HEK293 (cell line): Measurements from ENCODE around the gene ARHGAP8.

Experiments
- CTCF ChIP-seq: fragments of 450-650 bp; formaldehyde crosslinking; IDR thresholded peaks from 2 replicates; pipeline ENCODE4 v1.5.1; 2016; ENCODE audit warnings: missing biosample characterization, missing genetic modification characterization
- HOXA7 ChIP-seq: sonication (generic); formaldehyde crosslinking; IDR thresholded peaks from 2 replicates; pipeline ENCODE4 v1.8.1; 2022; ENCODE audit warnings: missing genetic modification reagents, borderline replicate concordance
- SETDB1 ChIP-seq: IDR thresholded peaks from one replicate; pipeline ENCODE4 v1.6.1; 2017; ENCODE audit warnings: mild to moderate bottlenecking, low read length, moderate library complexity, mixed read lengths; ENCODE audit not compliant: insufficient read length
- ZNF223 ChIP-seq: fragments of 450-650 bp; formaldehyde crosslinking; IDR thresholded peaks from 2 replicates; pipeline ENCODE4 v1.5.1; 2016; ENCODE audit warnings: missing biosample characterization, missing genetic modification characterization
- ZNF354C ChIP-seq: fragments of 450-650 bp; formaldehyde crosslinking; IDR thresholded peaks from 2 replicates; pipeline ENCODE4 v1.5.1; 2016; ENCODE audit warnings: missing biosample characterization, missing genetic modification characterization, low read depth, borderline replicate concordance
- ZNF426 ChIP-seq: fragments of 450-650 bp; formaldehyde crosslinking; IDR thresholded peaks from 2 replicates; pipeline ENCODE4 v1.5.1; 2017; ENCODE audit warnings: missing biosample characterization, missing genetic modification characterization, mild to moderate bottlenecking, inconsistent platforms, moderate library complexity
- ZNF513 ChIP-seq: fragments of 450-650 bp; IDR thresholded peaks from 2 replicates; pipeline ENCODE4 v1.5.1; 2018; ENCODE audit warnings: missing biosample characterization, missing genetic modification characterization
- ZNF555 ChIP-seq: fragments of 450-650 bp; formaldehyde crosslinking; conservative IDR thresholded peaks from 2 replicates; pipeline ENCODE4 v1.5.1; 2017; ENCODE audit warnings: missing biosample characterization, mild to moderate bottlenecking, missing genetic modification characterization, inconsistent platforms
- ZNF561 ChIP-seq: fragments of 450-650 bp; IDR thresholded peaks from 2 replicates; pipeline ENCODE4 v1.5.1; 2018; ENCODE audit warnings: missing biosample characterization, missing genetic modification characterization, borderline replicate concordance
- ZNF623 ChIP-seq: fragments of 450-650 bp; formaldehyde crosslinking; IDR thresholded peaks from 2 replicates; pipeline ENCODE4 v1.5.1; 2016; ENCODE audit warnings: missing biosample characterization, missing genetic modification characterization
- ZNF639 ChIP-seq: fragments of 450-650 bp; formaldehyde crosslinking; IDR thresholded peaks from 2 replicates; pipeline ENCODE4 v1.5.1; 2016; ENCODE audit warnings: missing biosample characterization, missing genetic modification characterization
- ZNF776 ChIP-seq: fragments of 450-650 bp; formaldehyde crosslinking; IDR thresholded peaks from 2 replicates; pipeline ENCODE4 v1.5.0; 2017; ENCODE audit warnings: missing biosample characterization, missing genetic modification characterization, borderline replicate concordance
- ZNF843 ChIP-seq: fragments of 450-650 bp; formaldehyde crosslinking; IDR thresholded peaks from 2 replicates; pipeline ENCODE4 v1.5.1; 2016; ENCODE audit warnings: missing biosample characterization, missing genetic modification characterization

GRCh38 chr22:44750481-44750880 is 1.9 kb upstream of the ARHGAP8 start:
- TF ChIP-seq SETDB1 (no peak), CTCF (tag by site-specific recombination) (no peak), ZNF555 (tag by site-specific recombination) (no peak), HOXA7 (CRISPR knock-in tag) (no peak), ZNF354C (tag by site-specific recombination) (no peak), ZNF776 (tag by site-specific recombination) (no peak), ZNF843 (tag by site-specific recombination) (no peak), ZNF426 (tag by site-specific recombination) (no peak), ZNF561 (tag by site-specific recombination) (no peak), ZNF639 (tag by site-specific recombination) (no peak), ZNF513 (tag by site-specific recombination) (no peak), ZNF623 (no peak), ZNF223 (no peak)
